HG02973 (cell line): ENCODE measurements around the gene PRKCB.
"Not testable (repeated sequence)": the region's sequence is repeated elsewhere in the genome, so short reads cannot be mapped to it uniquely, and the experiment has no call there.

Experiments used
- ATAC-seq: cut with Tn5 transposase; IDR thresholded peaks from one replicate; pipeline ENCODE4 v1.9.1; 2021; ENCODE audit warnings: moderate library complexity; ENCODE audit not compliant: unreplicated experiment

Gene PRKCB

DNA sequence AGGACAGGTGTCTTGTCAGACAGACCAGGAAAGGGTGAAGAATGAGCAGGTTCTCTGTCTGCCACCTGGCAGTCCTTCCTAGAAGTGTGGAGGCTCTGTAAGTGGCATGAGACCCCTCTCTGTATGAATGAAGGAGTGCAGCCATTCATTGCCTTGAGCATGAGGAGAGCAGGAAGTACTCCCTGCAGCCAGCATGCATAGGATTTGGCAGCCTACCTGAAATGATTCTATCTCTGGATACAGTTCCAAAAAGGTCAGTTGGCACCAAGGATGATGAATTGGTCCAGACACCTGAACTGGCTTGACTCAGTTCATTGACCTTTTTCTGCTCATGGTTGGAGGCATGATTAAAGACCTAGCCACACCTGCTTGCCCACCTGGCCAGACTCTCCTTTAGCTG is 163.0 kb downstream of the PRKCB start:
- ATAC-seq, result no peak

- peak; percentile 74 for ATAC-seq
These were observed 163.9 kb downstream of the PRKCB start for GRCh38 chr16:23999663-24000062.

- no peak for ATAC-seq
These were observed 165.9 kb downstream of the PRKCB start for GRCh38 chr16:24001710-24002109.

DNA sequence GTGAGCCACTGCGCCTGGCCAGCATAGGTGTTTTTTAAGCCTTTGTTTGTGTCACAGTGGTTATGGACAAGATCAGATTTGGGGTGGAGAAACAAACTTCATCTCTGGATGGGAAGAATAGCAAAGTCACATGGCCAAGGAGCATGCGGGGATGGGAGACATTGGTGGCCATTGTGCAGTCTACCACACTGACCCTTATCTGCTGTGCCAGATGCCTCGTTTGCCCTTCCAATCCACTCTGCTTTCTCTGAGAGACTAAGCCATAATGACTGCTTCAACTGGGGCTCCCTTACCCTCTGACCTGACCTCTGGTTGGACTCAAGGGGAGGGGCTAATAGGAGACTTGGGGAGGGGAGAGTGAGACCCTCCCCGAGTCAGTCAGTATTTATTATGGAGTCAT is 166.8 kb downstream of the PRKCB start:
- no peak for ATAC-seq

GRCh38 chr16:24005577-24005976 is 169.8 kb downstream of the PRKCB start:
- no peak for ATAC-seq

DNA sequence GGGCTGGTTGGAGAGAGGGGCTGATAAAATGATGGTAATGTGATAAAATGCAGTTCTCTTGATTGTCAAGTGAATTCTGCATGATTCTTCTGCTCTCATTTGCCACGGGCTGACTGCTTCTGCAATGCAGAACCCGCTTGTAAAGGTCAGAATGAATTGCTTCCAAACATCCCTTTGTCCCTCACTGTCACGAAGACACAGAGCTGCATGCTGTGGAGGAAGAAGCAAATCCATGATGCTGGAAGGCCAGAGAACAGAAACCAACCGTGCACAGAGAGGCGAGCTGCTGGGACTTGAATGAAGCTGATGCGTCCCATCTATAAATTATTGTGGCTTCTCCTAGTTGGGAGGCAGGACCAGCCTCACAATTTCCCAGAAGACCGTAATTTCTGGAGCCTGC is 171.6 kb downstream of the PRKCB start:
- no peak for ATAC-seq

GRCh38 chr16:24007934-24008333 is 172.2 kb downstream of the PRKCB start:
- no peak for ATAC-seq

DNA sequence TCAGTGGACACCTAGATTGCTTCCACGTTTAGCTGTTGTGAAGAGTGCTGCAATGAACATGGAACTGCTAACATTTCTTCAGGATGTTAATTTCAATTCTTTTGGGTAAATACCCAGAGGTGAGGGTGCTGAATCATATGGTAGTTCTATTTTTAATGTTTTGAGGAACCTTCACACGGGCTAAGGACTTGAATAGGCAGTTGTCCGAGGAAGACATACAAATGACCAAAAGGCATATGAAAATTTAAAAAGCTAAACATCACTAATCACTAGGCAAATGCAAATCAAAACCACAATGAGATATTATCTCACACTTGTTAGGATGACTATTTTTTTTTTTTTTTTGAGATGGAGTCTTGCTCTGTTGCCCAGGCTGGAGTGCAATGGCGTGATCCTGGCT is 173.3 kb downstream of the PRKCB start:
- ATAC-seq, result no peak

DNA sequence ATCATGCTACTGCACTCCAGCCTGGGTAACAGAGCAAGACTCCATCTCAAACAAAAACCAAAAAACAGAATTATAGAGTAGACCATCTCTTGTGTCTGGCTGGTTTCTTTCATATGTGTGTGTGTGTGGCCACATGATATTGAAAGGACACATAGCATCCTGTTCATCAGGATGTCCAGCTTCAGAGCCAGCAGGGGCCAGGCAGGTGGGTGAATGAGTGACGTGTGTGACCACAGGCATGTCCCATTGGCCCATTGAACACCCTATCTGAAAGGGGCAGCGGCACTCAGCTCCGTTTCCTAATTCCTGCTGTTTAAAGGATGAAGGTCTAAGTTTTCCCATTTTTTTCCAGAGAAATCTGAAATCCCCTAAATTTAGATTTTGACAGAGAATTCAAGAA is 174.2 kb downstream of the PRKCB start:
- ATAC-seq, result no peak

DNA sequence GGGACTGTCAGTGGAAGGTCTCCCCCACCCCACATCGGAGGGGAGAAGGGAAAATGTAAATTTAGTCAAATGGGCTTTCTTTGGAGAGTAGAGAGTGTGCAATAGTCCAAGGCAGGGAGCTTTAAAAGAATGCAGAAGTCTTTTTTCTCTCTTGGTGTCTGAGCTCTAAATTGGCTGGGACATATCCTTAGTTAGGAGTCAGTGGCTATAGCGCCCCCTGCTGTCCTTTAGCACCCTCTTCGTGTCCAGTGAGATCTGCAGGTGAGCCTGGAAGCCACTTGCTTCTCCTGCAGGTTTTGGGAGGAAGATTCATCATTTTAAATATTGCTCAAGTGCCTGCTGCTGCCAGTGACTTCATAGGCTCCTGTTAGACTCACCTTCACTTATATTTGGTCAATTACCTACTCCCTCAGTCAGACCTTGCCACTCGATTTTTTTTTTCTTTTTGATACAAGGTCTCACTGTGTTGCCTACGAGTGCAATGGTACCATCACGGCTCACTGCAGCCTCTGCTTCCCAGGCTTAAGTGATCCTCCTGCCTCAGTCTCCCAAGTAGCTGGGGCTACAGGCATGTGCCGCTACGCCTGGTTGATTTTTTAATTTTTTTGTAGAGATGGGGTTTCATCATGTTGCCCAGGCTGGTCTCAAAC is 174.8 kb downstream of the PRKCB start:
- no peak for ATAC-seq

DNA sequence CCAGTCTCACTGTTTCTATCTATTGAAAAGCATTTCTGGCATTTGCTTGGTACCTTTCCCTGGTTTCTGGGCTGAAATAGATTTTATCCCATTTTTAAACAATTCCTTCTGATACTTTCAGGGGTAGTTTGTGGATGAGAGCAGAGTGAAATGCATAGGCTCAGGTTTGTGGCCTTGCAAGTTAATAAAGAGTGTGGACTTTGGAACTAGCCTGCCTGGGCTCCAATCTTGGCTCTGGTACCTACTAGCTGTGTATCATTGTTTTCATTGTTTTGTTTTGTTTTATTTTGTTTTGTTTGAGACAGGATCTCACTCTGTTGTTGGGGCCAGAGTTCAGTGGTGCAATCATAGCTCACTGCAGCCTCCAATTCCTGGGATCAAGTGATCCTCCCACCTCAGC is 175.5 kb downstream of the PRKCB start:
- no peak for ATAC-seq

DNA sequence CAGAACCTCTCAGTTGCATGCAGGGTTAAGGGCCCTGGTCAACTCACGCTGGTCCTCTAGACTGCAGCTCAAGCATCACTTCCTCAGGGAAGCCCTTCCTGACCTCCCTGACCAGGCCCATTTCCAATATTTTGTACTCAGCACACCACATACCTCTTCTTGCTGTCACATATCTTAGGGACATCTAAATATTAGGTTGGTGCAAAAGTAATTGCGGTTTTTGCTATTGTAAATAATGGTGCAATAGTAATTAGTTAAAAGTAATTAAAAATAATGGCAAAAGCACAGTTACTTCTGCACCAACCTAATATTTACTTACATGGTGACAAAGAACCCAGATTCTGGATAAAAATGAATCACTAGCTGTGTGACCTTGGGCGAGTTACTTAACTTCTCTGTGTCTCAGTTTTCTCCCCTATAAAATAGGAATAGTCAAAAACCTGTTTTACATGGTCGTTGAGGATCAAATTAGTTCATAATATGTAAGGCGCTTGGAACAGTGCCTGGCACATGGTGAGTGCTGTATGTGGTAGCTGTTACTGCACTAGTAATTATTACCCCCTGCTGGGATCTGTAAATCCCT is 177.4 kb downstream of the PRKCB start:
- ATAC-seq, result no peak

- peak; percentile 89 for ATAC-seq
These were observed 178.3 kb downstream of the PRKCB start for GRCh38 chr16:24013864-24014645.

GRCh38 chr16:24014955-24015354 is 179.2 kb downstream of the PRKCB start:
- ATAC-seq, result not testable (repeated sequence)

DNA sequence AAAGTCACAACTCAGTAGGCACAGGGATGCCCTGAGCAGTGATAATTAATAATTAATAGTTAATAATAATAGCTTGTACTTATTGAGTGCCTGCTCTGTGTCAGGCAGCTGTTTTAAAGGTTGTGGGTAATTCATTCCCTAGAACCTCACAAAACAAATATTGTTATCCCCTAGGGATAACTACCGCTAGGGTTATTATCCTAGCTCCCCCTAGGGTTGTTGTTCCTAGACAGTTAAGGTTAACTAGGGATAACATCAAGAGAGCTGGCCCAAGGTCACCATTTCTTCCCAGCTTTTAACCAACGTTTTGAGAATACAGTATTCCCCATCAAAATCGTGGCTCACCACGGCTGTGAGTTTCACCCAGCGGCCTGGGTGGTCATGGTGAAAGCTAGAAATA is 180.1 kb downstream of the PRKCB start:
- ATAC-seq, result no peak

DNA sequence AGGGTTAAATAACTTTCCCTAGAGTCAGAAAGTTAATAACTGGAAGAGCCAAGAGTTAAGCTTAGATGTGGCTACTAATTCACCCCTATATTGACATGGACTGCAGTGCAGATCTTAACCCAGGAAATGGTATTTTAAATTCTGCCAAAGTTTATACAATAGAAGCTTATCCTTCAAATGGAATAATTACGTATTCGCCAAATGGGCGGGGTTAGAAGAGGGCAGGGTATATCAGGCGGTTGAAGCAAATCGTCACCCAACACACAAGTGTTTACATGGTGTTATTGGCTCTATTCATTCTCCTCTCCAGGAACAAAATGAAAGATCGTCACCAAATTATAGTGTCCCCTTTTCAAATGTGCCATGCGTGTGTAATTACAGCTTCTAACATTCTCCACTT is 182.7 kb downstream of the PRKCB start:
- no peak for ATAC-seq

DNA sequence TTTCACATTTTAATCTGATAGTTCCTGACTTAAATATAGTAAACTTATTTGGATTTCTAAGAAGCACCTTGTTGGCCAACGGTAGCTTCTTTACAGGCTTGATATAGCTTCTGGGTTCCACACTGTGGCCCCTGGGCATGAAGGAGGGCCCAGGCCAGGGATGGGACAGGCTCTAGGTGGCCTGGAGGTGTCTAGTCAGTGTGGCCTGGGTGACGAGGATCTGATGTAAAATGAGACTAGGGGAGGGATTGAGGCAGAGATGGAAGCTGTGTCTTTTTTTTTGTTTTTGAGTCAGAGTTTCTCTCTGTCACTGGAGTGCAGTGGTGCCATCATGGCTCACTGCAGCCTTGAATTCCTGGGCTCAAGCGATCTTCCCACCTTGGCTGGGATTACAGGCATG is 187.0 kb downstream of the PRKCB start:
- ATAC-seq, result no peak

DNA sequence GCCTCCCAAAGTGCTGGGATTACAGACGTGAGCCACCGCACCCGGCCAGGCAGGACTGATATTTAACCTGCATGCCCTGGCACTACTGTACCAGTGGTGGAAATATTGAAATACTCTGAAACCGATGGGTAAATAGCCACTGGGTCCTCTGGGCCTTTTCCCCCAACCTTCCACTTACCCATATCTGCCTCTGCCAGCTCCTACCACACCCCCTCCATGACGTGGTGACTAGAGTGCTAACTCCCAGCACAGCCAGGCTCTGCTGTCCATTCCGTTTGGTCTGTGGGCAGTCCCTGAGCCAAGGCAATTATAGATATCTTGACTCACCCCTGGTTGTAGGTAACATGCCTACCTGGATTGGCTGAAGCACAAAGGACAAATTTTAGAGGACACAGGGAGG is 187.8 kb downstream of the PRKCB start:
- no peak for ATAC-seq

DNA sequence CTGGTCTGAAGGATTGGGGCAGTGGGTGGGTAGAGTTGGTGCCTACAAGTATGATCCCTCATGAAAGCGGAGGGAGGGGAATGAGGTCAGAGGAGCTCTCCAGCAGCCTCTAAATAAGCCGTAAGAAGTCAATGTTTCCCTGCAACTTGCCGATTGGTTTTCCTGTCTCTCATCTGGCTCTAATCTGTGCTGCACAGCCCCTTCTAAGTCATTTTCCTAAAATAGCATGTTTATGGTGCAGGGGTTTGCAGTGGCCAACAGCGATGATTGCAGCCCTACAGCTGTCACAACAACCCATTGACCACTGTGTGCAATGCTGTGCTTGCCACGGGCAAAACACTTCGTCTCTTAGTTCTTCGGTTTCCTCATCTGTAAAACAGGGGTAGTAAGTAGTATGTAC is 189.2 kb downstream of the PRKCB start:
- ATAC-seq, result no peak

- ATAC-seq, result no peak
These were observed 191.7 kb downstream of the PRKCB start for GRCh38 chr16:24027466-24027865.

GRCh38 chr16:24029841-24030240 is 194.1 kb downstream of the PRKCB start:
- ATAC-seq, result not testable (repeated sequence)

- ATAC-seq, result no peak
These were observed 199.5 kb downstream of the PRKCB start for GRCh38 chr16:24035127-24035842.
